HG03354 (cell line): ENCODE data around the gene ABCA10.

Source experiments
- ATAC-seq: cut with Tn5 transposase; IDR thresholded peaks from one replicate; pipeline ENCODE4 v1.9.1; 2021; ENCODE audit warnings: mild to moderate bottlenecking; ENCODE audit not compliant: unreplicated experiment, poor library complexity, severe bottlenecking

ABCA10 gene

GRCh38 chr17:69117855-69118784 is 110.5 kb downstream of the ABCA10 start:
- ATAC-seq = peak; percentile 54

- ATAC-seq = no peak
Observed at GRCh38 chr17:69111794-69112193, 116.8 kb downstream of the ABCA10 start.

GRCh38 chr17:69105907-69106730 is 122.5 kb downstream of the ABCA10 start:
- no peak for ATAC-seq

GRCh38 chr17:69103557-69104233 is 124.9 kb downstream of the ABCA10 start:
- no peak for ATAC-seq

- ATAC-seq = no peak
Observed at GRCh38 chr17:69098625-69099024, 130.0 kb downstream of the ABCA10 start.
